Stimulated activated CD8-positive, alpha-beta memory T cell treated with anti-CD3 and anti-CD28 coated beads, Interleukin-15, amount 100 ng/mL, for 24 hours (primary cell): ENCODE data around the gene TTBK2.
"Not testable (repeated sequence)": the region's sequence is repeated elsewhere in the genome, so short reads cannot be mapped to it uniquely, and the experiment has no call there.

Experiments used
- DNase-seq: peaks from one replicate; pipeline ENCODE4 v3.0.0-alpha.2; 2020; ENCODE audit warnings: low read depth

TTBK2 gene

GRCh38 chr15:42920519-42921341, at the start of gene TTBK2:
Gene TTBK2, minus strand, starts transcription at chr15:42920778. Its CDS starts 42,161 bp downstream, at chr15:42878617.
- DNase-seq: peak; percentile 87

- no peak for DNase-seq
These were observed 43.9 kb upstream of the TTBK2 start for GRCh38 chr15:42964476-42964875.

GRCh38 chr15:42955518-42955917, 34.9 kb upstream of the TTBK2 start:
- DNase-seq: no peak

GRCh38 chr15:42954291-42954690, 33.7 kb upstream of the TTBK2 start:
- DNase-seq: no peak

- DNase-seq: not testable (repeated sequence)
These were observed 28.3 kb upstream of the TTBK2 start for GRCh38 chr15:42948898-42949297.

GRCh38 chr15:42940527-42940926, 19.9 kb upstream of the TTBK2 start:
- DNase-seq: no peak

- no peak for DNase-seq
These were observed 19.3 kb upstream of the TTBK2 start for GRCh38 chr15:42939841-42940240.

- no peak for DNase-seq
These were observed 16.6 kb upstream of the TTBK2 start for GRCh38 chr15:42937143-42937542.

GRCh38 chr15:42933886-42934667, 13.5 kb upstream of the TTBK2 start:
- no peak for DNase-seq

GRCh38 chr15:42932833-42933515, 12.4 kb upstream of the TTBK2 start:
- DNase-seq: no peak

- DNase-seq: no peak
These were observed 11.3 kb upstream of the TTBK2 start for GRCh38 chr15:42931702-42932486.

GRCh38 chr15:42929306-42929848, 8.8 kb upstream of the TTBK2 start:
- no peak for DNase-seq

GRCh38 chr15:42921342-42921731, 759 bp upstream of the TTBK2 start:
- DNase-seq: peak; percentile 18

GRCh38 chr15:42919799-42920518, 619 bp downstream of the TTBK2 start:
- DNase-seq: no peak

GRCh38 chr15:42919308-42919707, 1.3 kb downstream of the TTBK2 start:
- no peak for DNase-seq

- no peak for DNase-seq
These were observed 2.5 kb downstream of the TTBK2 start for GRCh38 chr15:42918047-42918446.

- no peak for DNase-seq
These were observed 4.8 kb downstream of the TTBK2 start for GRCh38 chr15:42915654-42916315.

- no peak for DNase-seq
These were observed 5.7 kb downstream of the TTBK2 start for GRCh38 chr15:42914728-42915497.

- DNase-seq: no peak
These were observed 9.5 kb downstream of the TTBK2 start for GRCh38 chr15:42911058-42911592.
